ENCODE data around the gene ATP6V0A1.
"Not testable (repeated sequence)": the region's sequence is repeated elsewhere in the genome, so short reads cannot be mapped to it uniquely, and the experiment has no call there.

ATP6V0A1 gene

GRCh38 chr17:42460371-42460770 is 1.7 kb downstream of the ATP6V0A1 start:
- H3K4me3 ChIP-seq (ENCODE audit: low read depth in 1 of 2, low read length in 2 of 2) = peak overlapping the region; percentile 73 to 93
- no peaks in the 10 kb centered on the region for H3K9me3 ChIP-seq (ENCODE audit: control insufficient read depth in 1 of 2, low read length in 2 of 2)
- H3K27me3 ChIP-seq (ENCODE audit: low read depth, low read length) = no peaks in the 10 kb centered on the region
- peak overlapping the region; percentile 99 for H3K27ac ChIP-seq (ENCODE audit: low read length)
- H3K36me3 ChIP-seq (ENCODE audit: control insufficient read depth in 1 of 2, insufficient read depth in 2 of 2, low read length in 2 of 2) = peaks cover 0 to 18% of the 10 kb centered on the region in 2 donors
- H3K4me1 ChIP-seq (ENCODE audit: control insufficient read depth in 1 of 2, insufficient read depth in 2 of 2, low read length in 2 of 2) = peaks cover 17 to 32% of the 10 kb centered on the region in 2 donors

GRCh38 chr17:42463976-42464400 is 5.3 kb downstream of the ATP6V0A1 start:
- H3K4me3 ChIP-seq (ENCODE audit: low read depth in 1 of 2, low read length in 2 of 2) = no peak overlapping the region
- H3K9me3 ChIP-seq (ENCODE audit: control insufficient read depth in 1 of 2, low read length in 2 of 2) = no peaks in the 10 kb centered on the region
- H3K27me3 ChIP-seq (ENCODE audit: low read depth, low read length) = no peaks in the 10 kb centered on the region
- peaks cover 17 to 40% of the 10 kb centered on the region in 2 donors for H3K36me3 ChIP-seq (ENCODE audit: control insufficient read depth in 1 of 2, insufficient read depth in 2 of 2, low read length in 2 of 2)
- H3K4me1 ChIP-seq (ENCODE audit: control insufficient read depth in 1 of 2, insufficient read depth in 2 of 2, low read length in 2 of 2) = peaks cover 17 to 20% of the 10 kb centered on the region in 2 donors
- H3K27ac ChIP-seq (ENCODE audit: low read length) = no peak overlapping the region

- no peaks in the 10 kb centered on the region for H3K27me3 ChIP-seq (ENCODE audit: low read depth, low read length)
- peaks cover 21 to 47% of the 10 kb centered on the region in 2 donors for H3K36me3 ChIP-seq (ENCODE audit: control insufficient read depth in 1 of 2, insufficient read depth in 2 of 2, low read length in 2 of 2)
These were observed 9.2 kb downstream of the ATP6V0A1 start for GRCh38 chr17:42467889-42468288.

GRCh38 chr17:42472709-42473521 is 14.2 kb downstream of the ATP6V0A1 start:
- H3K36me3 ChIP-seq (ENCODE audit: control insufficient read depth in 1 of 2, insufficient read depth in 2 of 2, low read length in 2 of 2) = peaks cover 48 to 65% of the 10 kb centered on the region in 2 donors
- no peaks in the 10 kb centered on the region for H3K27me3 ChIP-seq (ENCODE audit: low read depth, low read length)
- no peaks in the 10 kb centered on the region for H3K4me1 ChIP-seq (ENCODE audit: control insufficient read depth in 1 of 2, insufficient read depth in 2 of 2, low read length in 2 of 2)
- no peak overlapping the region for H3K4me3 ChIP-seq (ENCODE audit: low read depth in 1 of 2, low read length in 2 of 2)
- H3K9me3 ChIP-seq (ENCODE audit: control insufficient read depth in 1 of 2, low read length in 2 of 2) = no peaks in the 10 kb centered on the region
- H3K27ac ChIP-seq (ENCODE audit: low read length) = no peak overlapping the region

More at GRCh38 chr17:42467889-42468288, 9.2 kb downstream of the ATP6V0A1 start:
- no peak overlapping the region for H3K4me3 ChIP-seq (ENCODE audit: low read depth in 1 of 2, low read length in 2 of 2)
- peaks cover 0 to 7% of the 10 kb centered on the region in 2 donors for H3K4me1 ChIP-seq (ENCODE audit: control insufficient read depth in 1 of 2, insufficient read depth in 2 of 2, low read length in 2 of 2)
- no peaks in the 10 kb centered on the region for H3K9me3 ChIP-seq (ENCODE audit: control insufficient read depth in 1 of 2, low read length in 2 of 2)
- no peak overlapping the region for H3K27ac ChIP-seq (ENCODE audit: low read length)

GRCh38 chr17:42474276-42474675 is 15.6 kb downstream of the ATP6V0A1 start:
- Histone ChIP-seq H3K4me3 (ENCODE audit: low read depth in 1 of 2, low read length in 2 of 2) (no peak overlapping the region), H3K9me3 (ENCODE audit: control insufficient read depth in 1 of 2, low read length in 2 of 2) (no peaks in the 10 kb centered on the region), H3K27ac (ENCODE audit: low read length) (no peak overlapping the region), H3K36me3 (ENCODE audit: control insufficient read depth in 1 of 2, insufficient read depth in 2 of 2, low read length in 2 of 2) (peaks cover 50 to 63% of the 10 kb centered on the region in 2 donors), H3K27me3 (ENCODE audit: low read depth, low read length) (no peaks in the 10 kb centered on the region), H3K4me1 (ENCODE audit: control insufficient read depth in 1 of 2, insufficient read depth in 2 of 2, low read length in 2 of 2) (no peaks in the 10 kb centered on the region)

- Histone ChIP-seq H3K9me3 (ENCODE audit: control insufficient read depth in 1 of 2, low read length in 2 of 2) (no peaks in the 10 kb centered on the region), H3K4me3 (ENCODE audit: low read depth in 1 of 2, low read length in 2 of 2) (no peak overlapping the region), H3K36me3 (ENCODE audit: control insufficient read depth in 1 of 2, insufficient read depth in 2 of 2, low read length in 2 of 2) (peaks cover 58 to 72% of the 10 kb centered on the region in 2 donors), H3K4me1 (ENCODE audit: control insufficient read depth in 1 of 2, insufficient read depth in 2 of 2, low read length in 2 of 2) (no peaks in the 10 kb centered on the region), H3K27me3 (ENCODE audit: low read depth, low read length) (no peaks in the 10 kb centered on the region), H3K27ac (ENCODE audit: low read length) (peak overlapping the region; percentile 37)
These were observed 16.4 kb downstream of the ATP6V0A1 start for GRCh38 chr17:42475121-42475520.

- Histone ChIP-seq H3K9me3 (ENCODE audit: control insufficient read depth in 1 of 2, low read length in 2 of 2) (no peaks in the 10 kb centered on the region), H3K4me3 (ENCODE audit: low read depth in 1 of 2, low read length in 2 of 2) (no peak overlapping the region), H3K36me3 (ENCODE audit: control insufficient read depth in 1 of 2, insufficient read depth in 2 of 2, low read length in 2 of 2) (peaks cover 54 to 74% of the 10 kb centered on the region in 2 donors), H3K27ac (ENCODE audit: low read length) (peak overlapping the region; percentile 56), H3K27me3 (ENCODE audit: low read depth, low read length) (no peaks in the 10 kb centered on the region), H3K4me1 (ENCODE audit: control insufficient read depth in 1 of 2, insufficient read depth in 2 of 2, low read length in 2 of 2) (no peaks in the 10 kb centered on the region)
These were observed 17.2 kb downstream of the ATP6V0A1 start for GRCh38 chr17:42475835-42476234.

GRCh38 chr17:42476411-42476810 is 17.7 kb downstream of the ATP6V0A1 start:
- peak overlapping the region; percentile 56 for H3K27ac ChIP-seq (ENCODE audit: low read length)

GRCh38 chr17:42477173-42477572 is 18.5 kb downstream of the ATP6V0A1 start:
- Histone ChIP-seq H3K4me3 (ENCODE audit: low read depth in 1 of 2, low read length in 2 of 2) (no peak overlapping the region), H3K9me3 (ENCODE audit: control insufficient read depth in 1 of 2, low read length in 2 of 2) (no peaks in the 10 kb centered on the region), H3K36me3 (ENCODE audit: control insufficient read depth in 1 of 2, insufficient read depth in 2 of 2, low read length in 2 of 2) (peaks cover 56 to 80% of the 10 kb centered on the region in 2 donors), H3K27me3 (ENCODE audit: low read depth, low read length) (no peaks in the 10 kb centered on the region), H3K4me1 (ENCODE audit: control insufficient read depth in 1 of 2, insufficient read depth in 2 of 2, low read length in 2 of 2) (no peaks in the 10 kb centered on the region), H3K27ac (ENCODE audit: low read length) (no peak overlapping the region)

More at GRCh38 chr17:42476411-42476810, 17.7 kb downstream of the ATP6V0A1 start:
- no peak overlapping the region for H3K4me3 ChIP-seq (ENCODE audit: low read depth in 1 of 2, low read length in 2 of 2)
- H3K9me3 ChIP-seq (ENCODE audit: control insufficient read depth in 1 of 2, low read length in 2 of 2) = no peaks in the 10 kb centered on the region
- peaks cover 55 to 77% of the 10 kb centered on the region in 2 donors for H3K36me3 ChIP-seq (ENCODE audit: control insufficient read depth in 1 of 2, insufficient read depth in 2 of 2, low read length in 2 of 2)
- no peaks in the 10 kb centered on the region for H3K4me1 ChIP-seq (ENCODE audit: control insufficient read depth in 1 of 2, insufficient read depth in 2 of 2, low read length in 2 of 2)
- no peaks in the 10 kb centered on the region for H3K27me3 ChIP-seq (ENCODE audit: low read depth, low read length)

GRCh38 chr17:42477824-42478223 is 19.1 kb downstream of the ATP6V0A1 start:
- H3K36me3 ChIP-seq (ENCODE audit: control insufficient read depth in 1 of 2, insufficient read depth in 2 of 2, low read length in 2 of 2) = peaks cover 58 to 83% of the 10 kb centered on the region in 2 donors
- not testable (repeated sequence) for H3K27me3 ChIP-seq (ENCODE audit: low read depth, low read length); H3K27ac ChIP-seq (ENCODE audit: low read length); H3K4me3 ChIP-seq (ENCODE audit: low read depth in 1 of 2, low read length in 2 of 2); H3K9me3 ChIP-seq (ENCODE audit: control insufficient read depth in 1 of 2, low read length in 2 of 2); H3K4me1 ChIP-seq (ENCODE audit: control insufficient read depth in 1 of 2, insufficient read depth in 2 of 2, low read length in 2 of 2)

- Histone ChIP-seq H3K4me3 (ENCODE audit: low read depth in 1 of 2, low read length in 2 of 2) (no peak overlapping the region), H3K27ac (ENCODE audit: low read length) (no peak overlapping the region), H3K4me1 (ENCODE audit: control insufficient read depth in 1 of 2, insufficient read depth in 2 of 2, low read length in 2 of 2) (peaks cover 0 to 3% of the 10 kb centered on the region in 2 donors), H3K9me3 (ENCODE audit: control insufficient read depth in 1 of 2, low read length in 2 of 2) (no peaks in the 10 kb centered on the region), H3K27me3 (ENCODE audit: low read depth, low read length) (no peaks in the 10 kb centered on the region), H3K36me3 (ENCODE audit: control insufficient read depth in 1 of 2, insufficient read depth in 2 of 2, low read length in 2 of 2) (peaks cover 50 to 79% of the 10 kb centered on the region in 2 donors)
These were observed 25.6 kb downstream of the ATP6V0A1 start for GRCh38 chr17:42484304-42484703.

Measured in muscle layer of duodenum (tissue), 2 donors.